GM18511 (cell line): ENCODE measurements around the gene VPS45.
"Not testable (repeated sequence)": the region's sequence is repeated elsewhere in the genome, so short reads cannot be mapped to it uniquely, and the experiment has no call there.

Experiments used
- ATAC-seq: cut with Tn5 transposase; IDR thresholded peaks from one replicate; pipeline ENCODE4 v1.9.1; 2021; ENCODE audit warnings: mild to moderate bottlenecking, moderate library complexity; ENCODE audit not compliant: unreplicated experiment

The VPS45 gene, protein sequence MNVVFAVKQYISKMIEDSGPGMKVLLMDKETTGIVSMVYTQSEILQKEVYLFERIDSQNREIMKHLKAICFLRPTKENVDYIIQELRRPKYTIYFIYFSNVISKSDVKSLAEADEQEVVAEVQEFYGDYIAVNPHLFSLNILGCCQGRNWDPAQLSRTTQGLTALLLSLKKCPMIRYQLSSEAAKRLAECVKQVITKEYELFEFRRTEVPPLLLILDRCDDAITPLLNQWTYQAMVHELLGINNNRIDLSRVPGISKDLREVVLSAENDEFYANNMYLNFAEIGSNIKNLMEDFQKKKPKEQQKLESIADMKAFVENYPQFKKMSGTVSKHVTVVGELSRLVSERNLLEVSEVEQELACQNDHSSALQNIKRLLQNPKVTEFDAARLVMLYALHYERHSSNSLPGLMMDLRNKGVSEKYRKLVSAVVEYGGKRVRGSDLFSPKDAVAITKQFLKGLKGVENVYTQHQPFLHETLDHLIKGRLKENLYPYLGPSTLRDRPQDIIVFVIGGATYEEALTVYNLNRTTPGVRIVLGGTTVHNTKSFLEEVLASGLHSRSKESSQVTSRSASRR

GRCh38 chr1:150067184-150068108 lies at the start of gene VPS45:
TSS of gene VPS45 (plus strand) at chr1:150067776. CDS start at chr1:150067858, 82 bp downstream.
- ATAC-seq: peak; percentile 94

- ATAC-seq: no peak
These were observed 49.4 kb upstream of the VPS45 start for GRCh38 chr1:150018165-150018564.

- ATAC-seq: no peak
These were observed 46.9 kb upstream of the VPS45 start for GRCh38 chr1:150020711-150021110.

DNA sequence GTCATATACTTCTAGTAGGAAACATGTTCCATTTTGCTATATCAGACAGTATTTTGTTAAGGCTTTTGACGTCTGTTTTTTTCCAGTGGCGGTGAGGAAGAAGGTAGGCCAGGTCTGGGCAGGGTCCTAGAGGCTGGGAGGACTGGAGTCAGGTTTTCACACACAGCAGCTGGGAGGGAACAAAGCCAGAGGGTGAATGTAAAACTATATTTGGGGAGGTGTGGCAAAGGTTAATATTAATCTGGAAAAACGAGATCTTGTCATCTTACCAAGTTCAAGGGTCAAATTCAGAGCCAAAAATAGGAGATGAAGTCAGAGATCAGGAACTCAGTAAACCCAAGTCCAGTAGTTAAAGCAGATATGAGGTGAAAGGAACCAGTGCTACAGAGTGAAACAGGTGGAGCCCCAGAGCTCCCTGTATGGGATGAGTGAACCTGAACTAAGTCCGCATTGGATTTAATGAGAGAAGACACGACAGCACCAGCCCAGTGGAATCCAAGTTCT lies 46.3 kb upstream of the VPS45 start:
- no peak for ATAC-seq

DNA sequence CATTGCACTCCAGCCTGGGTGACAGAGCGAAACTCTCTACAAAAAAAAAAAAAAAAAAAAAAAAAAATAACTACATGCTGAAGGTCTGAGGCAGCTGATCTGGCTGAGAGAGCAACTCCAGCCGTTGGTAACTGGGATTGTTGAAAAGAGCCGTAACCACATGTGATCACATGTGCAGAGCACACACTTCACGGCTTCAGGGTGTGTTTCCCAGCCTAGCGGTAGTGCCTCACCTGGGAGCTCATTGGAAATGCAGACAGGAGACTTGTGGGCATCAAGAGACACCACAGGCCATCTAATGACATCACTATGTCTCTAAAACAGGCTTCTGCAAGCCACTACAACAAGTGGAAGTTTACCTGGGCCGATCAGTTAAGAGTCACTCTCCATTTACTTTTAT lies 45.2 kb upstream of the VPS45 start:
- no peak for ATAC-seq

DNA sequence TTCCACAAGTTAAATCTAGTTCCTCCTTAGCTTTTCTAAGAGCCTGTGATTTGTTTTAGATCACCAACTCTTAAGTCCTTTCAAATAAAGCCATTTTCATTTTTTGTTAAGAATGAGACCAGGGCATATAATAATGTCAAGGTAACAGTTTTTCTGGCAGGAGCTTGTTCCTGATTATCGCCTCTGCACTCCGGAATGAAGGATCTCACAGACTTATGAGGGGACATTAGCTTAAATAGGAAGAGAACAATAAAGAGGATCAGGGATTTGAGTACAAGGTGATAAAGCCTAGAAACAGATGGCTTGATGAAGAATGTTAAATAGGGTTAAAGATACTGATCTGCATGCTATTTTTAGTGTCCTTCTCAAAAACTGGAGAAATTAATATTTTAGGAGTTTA lies 43.4 kb upstream of the VPS45 start:
- ATAC-seq: no peak

GRCh38 chr1:150028322-150028721 lies 39.3 kb upstream of the VPS45 start:
- no peak for ATAC-seq

DNA sequence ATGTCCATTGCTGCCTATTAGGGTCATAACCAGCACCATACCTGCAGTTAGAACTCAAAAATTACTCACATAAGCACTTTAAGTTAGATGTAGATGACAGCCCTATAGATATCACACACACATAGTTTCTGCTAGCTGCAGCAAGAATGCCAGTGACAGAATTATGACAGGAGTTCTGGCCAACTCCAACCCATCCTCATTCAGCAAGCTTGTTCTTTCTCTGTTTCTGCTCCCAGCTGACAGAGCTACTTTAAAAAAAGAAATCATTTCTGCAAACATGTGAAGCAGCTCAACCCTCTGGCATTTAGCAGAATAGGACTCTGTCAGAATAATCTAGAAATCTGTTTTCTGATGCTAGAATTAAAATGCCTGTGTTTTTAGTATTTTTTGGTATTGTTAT lies 33.2 kb upstream of the VPS45 start:
- no peak for ATAC-seq

GRCh38 chr1:150049926-150050325 lies 17.6 kb upstream of the VPS45 start:
- ATAC-seq: no peak

DNA sequence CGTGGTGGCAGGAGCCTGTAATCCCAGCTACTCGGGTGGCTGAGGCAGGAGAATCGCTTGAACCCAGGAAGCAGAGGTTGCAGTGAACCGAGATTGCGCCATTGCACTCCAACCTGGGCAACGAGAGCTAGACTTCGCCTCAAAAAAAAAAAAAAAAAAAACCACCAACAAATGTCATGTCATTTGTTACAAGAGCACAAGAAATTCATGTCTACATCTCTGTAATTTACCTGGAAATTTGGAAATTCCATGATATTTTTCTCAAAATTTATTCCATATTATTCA lies 16.5 kb upstream of the VPS45 start:
- no peak for ATAC-seq

GRCh38 chr1:150051905-150052412 lies 15.6 kb upstream of the VPS45 start:
- not testable (repeated sequence) for ATAC-seq

- ATAC-seq: no peak
These were observed 13.7 kb upstream of the VPS45 start for GRCh38 chr1:150053926-150054325.

GRCh38 chr1:150055507-150055906 lies 12.1 kb upstream of the VPS45 start:
- not testable (repeated sequence) for ATAC-seq

- no peak for ATAC-seq
These were observed 11.2 kb upstream of the VPS45 start for GRCh38 chr1:150056407-150056806.

- no peak for ATAC-seq
These were observed 7.3 kb upstream of the VPS45 start for GRCh38 chr1:150060260-150060659.

GRCh38 chr1:150061632-150062101 lies 5.9 kb upstream of the VPS45 start:
- ATAC-seq: no peak

DNA sequence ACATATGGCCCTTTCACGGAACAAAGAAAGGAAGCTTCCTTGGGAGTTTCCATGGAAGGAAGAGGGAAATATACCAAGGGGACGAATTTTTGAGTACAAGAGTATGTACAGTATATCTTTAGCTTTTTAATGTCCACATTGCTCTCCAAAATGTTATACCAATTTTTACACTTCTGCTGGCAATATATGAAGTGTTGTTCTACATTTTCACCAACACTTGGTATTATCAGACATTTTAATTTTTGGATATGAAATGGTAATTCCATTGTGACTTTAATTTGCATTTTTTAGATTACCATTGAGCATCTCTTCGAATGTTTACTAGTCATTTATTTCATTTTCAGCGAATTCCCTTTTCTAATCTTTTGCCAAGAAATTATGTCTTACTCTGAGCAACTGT lies 5.5 kb upstream of the VPS45 start:
- ATAC-seq: no peak

GRCh38 chr1:150065184-150065871 lies 2.2 kb upstream of the VPS45 start:
- no peak for ATAC-seq

GRCh38 chr1:150066328-150066727 lies 1.2 kb upstream of the VPS45 start:
- no peak for ATAC-seq

GRCh38 chr1:150066838-150067183 lies 765 bp upstream of the VPS45 start:
- ATAC-seq: peak; percentile 19

- ATAC-seq: no peak
These were observed 496 bp downstream of the VPS45 start for GRCh38 chr1:150068109-150068435.
